ENCODE data around the gene HRCT1. TPM values are rescaled to one million over a fixed set of nuclear protein-coding genes. Genes with fewer than 3 reads are reported as not detected.
A peak's percentile ranks its signal among the peaks of the same experiment; 100 is the strongest.

The HRCT1 gene
- 10 to 100 TPM; 23.9 to 60.2 (median 34.3) TPM for total RNA-seq

DNA sequence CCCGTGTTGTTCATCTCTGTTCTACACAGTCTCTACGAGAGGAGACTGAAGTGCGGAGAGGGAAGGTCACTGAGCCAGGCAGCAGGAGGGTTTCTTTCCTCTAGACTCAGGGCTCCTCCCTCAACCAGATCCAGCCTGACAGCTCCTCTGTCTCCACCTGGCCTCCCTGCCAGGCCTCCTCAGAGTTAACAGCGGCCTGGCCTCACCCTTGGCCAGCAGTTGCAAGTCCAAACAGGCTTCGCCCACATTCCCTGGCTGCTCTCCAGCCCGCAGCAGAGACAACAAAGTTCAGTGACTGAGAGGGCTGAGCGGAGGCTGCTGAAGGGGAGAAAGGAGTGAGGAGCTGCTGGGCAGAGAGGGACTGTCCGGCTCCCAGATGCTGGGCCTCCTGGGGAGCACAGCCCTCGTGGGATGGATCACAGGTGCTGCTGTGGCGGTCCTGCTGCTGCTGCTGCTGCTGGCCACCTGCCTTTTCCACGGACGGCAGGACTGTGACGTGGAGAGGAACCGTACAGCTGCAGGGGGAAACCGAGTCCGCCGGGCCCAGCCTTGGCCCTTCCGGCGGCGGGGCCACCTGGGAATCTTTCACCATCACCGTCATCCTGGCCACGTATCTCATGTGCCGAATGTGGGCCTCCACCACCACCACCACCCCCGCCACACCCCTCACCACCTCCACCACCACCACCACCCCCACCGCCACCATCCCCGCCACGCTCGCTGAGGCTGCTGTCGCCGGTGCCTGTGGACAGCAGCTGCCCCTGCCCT, at the start of gene HRCT1:
TSS of gene HRCT1 (plus strand) at position 291 of the 768 bp plus-strand sequence. CDS start at position 377, 86 bp downstream.
- H3K27ac ChIP-seq: peak within 1 kb of the TSS; percentile 94 to 97 (median 96)
- H3K4me1 ChIP-seq: peaks cover 63 to 92% (median 71%) of the 10 kb centered on the region in 4 donors
- intact Hi-C loops (cut with DNase I; ENCODE audit: low total_unique reads): loop anchor here (5.0 kb wide), 1 partner anchor 41 kb away; no protein-coding TSS in a partner anchor
- H3K27me3 ChIP-seq: no peaks in the 10 kb centered on the region
- H3K4me3 ChIP-seq: peak within 1 kb of the TSS in 2 of 4 donors; percentile 30 to 42
- H3K9me3 ChIP-seq: no peaks in the 10 kb centered on the region
- in situ Hi-C loops (cut with MboI; ENCODE audit: low pct_ligation_motif_present in 1 of 4, low pct_unique_long_range_greater_than_20kb in 1 of 4, low sequenced_read_pairs in 3 of 4): no loop called here
- WGBS, 2 donors (ENCODE audit: low coverage in 1 of 2): 32 to 40% methylated on average over 1 to 29 of the region's 30 CpGs
- no peaks in the 10 kb centered on the region for H3K36me3 ChIP-seq
- TF ChIP-seq, protein P1, sequence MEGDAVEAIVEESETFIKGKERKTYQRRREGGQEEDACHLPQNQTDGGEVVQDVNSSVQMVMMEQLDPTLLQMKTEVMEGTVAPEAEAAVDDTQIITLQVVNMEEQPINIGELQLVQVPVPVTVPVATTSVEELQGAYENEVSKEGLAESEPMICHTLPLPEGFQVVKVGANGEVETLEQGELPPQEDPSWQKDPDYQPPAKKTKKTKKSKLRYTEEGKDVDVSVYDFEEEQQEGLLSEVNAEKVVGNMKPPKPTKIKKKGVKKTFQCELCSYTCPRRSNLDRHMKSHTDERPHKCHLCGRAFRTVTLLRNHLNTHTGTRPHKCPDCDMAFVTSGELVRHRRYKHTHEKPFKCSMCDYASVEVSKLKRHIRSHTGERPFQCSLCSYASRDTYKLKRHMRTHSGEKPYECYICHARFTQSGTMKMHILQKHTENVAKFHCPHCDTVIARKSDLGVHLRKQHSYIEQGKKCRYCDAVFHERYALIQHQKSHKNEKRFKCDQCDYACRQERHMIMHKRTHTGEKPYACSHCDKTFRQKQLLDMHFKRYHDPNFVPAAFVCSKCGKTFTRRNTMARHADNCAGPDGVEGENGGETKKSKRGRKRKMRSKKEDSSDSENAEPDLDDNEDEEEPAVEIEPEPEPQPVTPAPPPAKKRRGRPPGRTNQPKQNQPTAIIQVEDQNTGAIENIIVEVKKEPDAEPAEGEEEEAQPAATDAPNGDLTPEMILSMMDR (IDR thresholded peaks at IDR 0.05): no peak
- TF ChIP-seq POLR2AphosphoS5 (IDR thresholded peaks at IDR 0.05) (peak; percentile 88 to 97 (median 97)), POLR2A (IDR thresholded peaks at IDR 0.05) (peak; percentile 96), EP300 (IDR thresholded peaks at IDR 0.05; ENCODE audit: low read depth) (peak; percentile 74)
- DNase-seq: peak; percentile 95

DNA sequence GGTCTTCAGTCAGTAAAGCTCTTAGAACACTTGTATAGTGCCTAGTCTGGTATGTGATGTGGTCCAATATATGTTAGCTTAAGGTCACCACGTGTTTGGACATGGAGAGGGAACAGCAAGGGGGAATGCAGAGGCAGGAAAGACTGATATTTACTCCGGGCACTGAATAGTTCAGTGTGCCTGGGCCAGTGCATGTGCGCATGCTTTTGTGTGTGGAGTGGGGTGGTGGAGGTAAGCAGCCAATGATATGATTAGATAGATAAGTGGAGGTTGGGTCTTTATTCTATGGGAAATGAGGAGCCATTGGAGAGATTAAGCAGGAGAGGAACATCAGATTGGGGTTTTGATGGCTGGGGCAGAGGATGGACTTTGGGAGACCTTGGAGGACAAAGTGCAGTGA, 49.8 kb upstream of the HRCT1 start:
- WGBS, 2 donors (ENCODE audit: low coverage in 1 of 2): 75 to 84% methylated on average over 3 of the region's 3 CpGs
- H3K9me3 ChIP-seq: no peaks in the 10 kb centered on the region
- in situ Hi-C loops (cut with MboI; ENCODE audit: low pct_ligation_motif_present in 1 of 4, low pct_unique_long_range_greater_than_20kb in 1 of 4, low sequenced_read_pairs in 3 of 4): no loop called here
- H3K4me3 ChIP-seq: no peak overlapping the region
- H3K36me3 ChIP-seq: no peaks in the 10 kb centered on the region
- H3K27me3 ChIP-seq: peaks cover 6% of the 10 kb centered on the region
- intact Hi-C loops (cut with DNase I; ENCODE audit: low total_unique reads): no loop called here
- TF ChIP-seq, protein P1 (IDR thresholded peaks at IDR 0.05): no peak
- TF ChIP-seq POLR2A (IDR thresholded peaks at IDR 0.05) (no peak), POLR2AphosphoS5 (IDR thresholded peaks at IDR 0.05) (no peak)
- DNase-seq: no peak
- H3K27ac ChIP-seq: no peak overlapping the region
- no peaks in the 10 kb centered on the region for H3K4me1 ChIP-seq

DNA sequence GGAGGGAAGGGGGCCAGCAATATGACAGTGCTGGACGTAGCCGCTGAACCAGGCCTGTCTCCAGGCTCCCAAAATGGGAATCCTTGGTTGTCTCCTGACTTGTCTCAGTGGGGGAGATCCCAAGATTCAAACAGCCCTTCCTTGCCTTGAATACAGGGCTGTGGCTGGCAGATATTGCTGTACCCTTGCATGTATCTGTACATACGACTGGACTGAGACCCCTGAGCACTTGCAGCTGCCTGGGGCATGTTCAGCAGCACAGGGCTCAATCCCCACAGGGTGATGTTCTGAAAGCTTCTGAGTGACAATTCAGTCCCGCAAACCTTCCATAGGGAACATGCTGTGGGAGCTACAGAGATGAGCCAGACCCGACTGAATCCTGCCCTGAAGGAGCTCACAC, 49.1 kb upstream of the HRCT1 start:
- no peak overlapping the region for H3K27ac ChIP-seq
- H3K4me3 ChIP-seq: no peak overlapping the region
- H3K9me3 ChIP-seq: no peaks in the 10 kb centered on the region
- intact Hi-C loops (cut with DNase I; ENCODE audit: low total_unique reads): no loop called here
- no peak for DNase-seq
- TF ChIP-seq POLR2A (IDR thresholded peaks at IDR 0.05) (no peak), POLR2AphosphoS5 (IDR thresholded peaks at IDR 0.05) (no peak), EP300 (IDR thresholded peaks at IDR 0.05; ENCODE audit: low read depth) (no peak)
- TF ChIP-seq, protein P1 (IDR thresholded peaks at IDR 0.05): no peak
- in situ Hi-C loops (cut with MboI; ENCODE audit: low pct_ligation_motif_present in 1 of 4, low pct_unique_long_range_greater_than_20kb in 1 of 4, low sequenced_read_pairs in 3 of 4): no loop called here
- no peaks in the 10 kb centered on the region for H3K36me3 ChIP-seq
- peaks cover 11% of the 10 kb centered on the region for H3K27me3 ChIP-seq
- 83% methylated on average over 5 of the region's 5 CpGs; no CpG with 5 or more reads in 1 of the 2 donors for WGBS, 2 donors (ENCODE audit: low coverage in 1 of 2)
- no peaks in the 10 kb centered on the region for H3K4me1 ChIP-seq

DNA sequence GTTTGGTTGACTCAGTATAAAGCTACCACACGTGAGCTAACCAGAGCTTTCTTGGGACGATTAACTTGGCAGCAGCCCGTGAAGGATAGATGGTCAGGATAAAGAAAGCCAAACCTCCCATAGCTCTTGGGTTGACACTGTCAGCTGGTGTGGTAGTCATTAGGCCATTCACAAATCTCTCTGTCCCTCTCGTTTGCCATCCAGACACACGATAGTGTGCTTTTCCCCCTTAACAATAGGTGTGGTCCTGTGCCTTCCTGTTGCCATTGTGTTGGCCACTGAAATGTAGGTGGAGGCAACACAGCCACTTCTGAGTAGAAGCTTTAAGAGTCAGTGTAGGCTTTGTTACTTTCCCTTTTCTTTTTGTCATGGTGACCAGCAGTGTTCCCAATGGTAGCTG, 47.5 kb upstream of the HRCT1 start:
- Histone ChIP-seq H3K27ac (no peak overlapping the region), H3K9me3 (no peaks in the 10 kb centered on the region), H3K4me1 (no peaks in the 10 kb centered on the region), H3K27me3 (peaks cover 22% of the 10 kb centered on the region), H3K4me3 (no peak overlapping the region), H3K36me3 (no peaks in the 10 kb centered on the region)
- no peak for DNase-seq
- in situ Hi-C loops (cut with MboI; ENCODE audit: low pct_ligation_motif_present in 1 of 4, low pct_unique_long_range_greater_than_20kb in 1 of 4, low sequenced_read_pairs in 3 of 4): no loop called here
- 60 to 73% methylated on average over 3 to 5 of the region's 5 CpGs for WGBS, 2 donors (ENCODE audit: low coverage in 1 of 2)
- TF ChIP-seq POLR2A (IDR thresholded peaks at IDR 0.05): no peak
- TF ChIP-seq, protein P1 (IDR thresholded peaks at IDR 0.05): no peak
- TF ChIP-seq POLR2AphosphoS5 (IDR thresholded peaks at IDR 0.05): no peak
- no peak for TF ChIP-seq EP300 (IDR thresholded peaks at IDR 0.05; ENCODE audit: low read depth)
- intact Hi-C loops (cut with DNase I; ENCODE audit: low total_unique reads): no loop called here
